IPS-11a (cell line): ENCODE results near the gene NCAM2.
"Not testable (repeated sequence)": the region's sequence is repeated elsewhere in the genome, so short reads cannot be mapped to it uniquely, and the experiment has no call there.

Source experiments
- H3K4me3 ChIP-seq: one replicate; pipeline ENCODE4 v1.5.1; 2013; ENCODE audit warnings: low read depth, low read length, control low read depth

The NCAM2 gene

GRCh38 chr21:21101911-21102310, 103.7 kb downstream of the NCAM2 start:
- H3K4me3 ChIP-seq: no peak overlapping the region

GRCh38 chr21:21102896-21103295, 104.7 kb downstream of the NCAM2 start:
- no peak overlapping the region for H3K4me3 ChIP-seq

GRCh38 chr21:21103692-21104091, 105.5 kb downstream of the NCAM2 start:
- no peak overlapping the region for H3K4me3 ChIP-seq

- H3K4me3 ChIP-seq: no peak overlapping the region
These were observed 111.5 kb downstream of the NCAM2 start for GRCh38 chr21:21109736-21110135.

- H3K4me3 ChIP-seq: no peak overlapping the region
These were observed 113.2 kb downstream of the NCAM2 start for GRCh38 chr21:21111309-21111920.

- no peak overlapping the region for H3K4me3 ChIP-seq
These were observed 116.3 kb downstream of the NCAM2 start for GRCh38 chr21:21114461-21114860.

- no peak overlapping the region for H3K4me3 ChIP-seq
These were observed 120.9 kb downstream of the NCAM2 start for GRCh38 chr21:21119091-21119490.

GRCh38 chr21:21122680-21123079, 124.5 kb downstream of the NCAM2 start:
- no peak overlapping the region for H3K4me3 ChIP-seq

- H3K4me3 ChIP-seq: no peak overlapping the region
These were observed 134.2 kb downstream of the NCAM2 start for GRCh38 chr21:21132390-21132789.

- no peak overlapping the region for H3K4me3 ChIP-seq
These were observed 139.8 kb downstream of the NCAM2 start for GRCh38 chr21:21137986-21138385.

GRCh38 chr21:21146587-21147373, 148.6 kb downstream of the NCAM2 start:
- no peak overlapping the region for H3K4me3 ChIP-seq

GRCh38 chr21:21147374-21147745, 149.2 kb downstream of the NCAM2 start:
- no peak overlapping the region for H3K4me3 ChIP-seq

- no peak overlapping the region for H3K4me3 ChIP-seq
These were observed 149.8 kb downstream of the NCAM2 start for GRCh38 chr21:21148009-21148408.

- H3K4me3 ChIP-seq: no peak overlapping the region
These were observed 150.3 kb downstream of the NCAM2 start for GRCh38 chr21:21148514-21148913.

GRCh38 chr21:21149445-21149844, 151.2 kb downstream of the NCAM2 start:
- not testable (repeated sequence) for H3K4me3 ChIP-seq

GRCh38 chr21:21151231-21151630, 153.0 kb downstream of the NCAM2 start:
- no peak overlapping the region for H3K4me3 ChIP-seq

- H3K4me3 ChIP-seq: no peak overlapping the region
These were observed 158.2 kb downstream of the NCAM2 start for GRCh38 chr21:21156397-21156796.

GRCh38 chr21:21156957-21157356, 158.7 kb downstream of the NCAM2 start:
- H3K4me3 ChIP-seq: no peak overlapping the region

- no peak overlapping the region for H3K4me3 ChIP-seq
These were observed 160.2 kb downstream of the NCAM2 start for GRCh38 chr21:21158376-21158918.

GRCh38 chr21:21159253-21159899, 161.2 kb downstream of the NCAM2 start:
- no peak overlapping the region for H3K4me3 ChIP-seq

GRCh38 chr21:21162786-21163185, 164.6 kb downstream of the NCAM2 start:
- H3K4me3 ChIP-seq: no peak overlapping the region

- no peak overlapping the region for H3K4me3 ChIP-seq
These were observed 165.7 kb downstream of the NCAM2 start for GRCh38 chr21:21163904-21164303.
